GM10266 (cell line): ENCODE measurements around the gene NFIB.

Experiments
- DNase-seq: peaks from one replicate; pipeline ENCODE4 v3.0.0; 2012; ENCODE audit errors: extremely low spot score
- CTCF ChIP-seq: IDR thresholded peaks from 2 replicates; pipeline ENCODE4 v1.5.1; 2012; ENCODE audit warnings: mild to moderate bottlenecking, low read depth; ENCODE audit not compliant: control insufficient read depth, insufficient read depth; ENCODE audit errors: missing control alignments

The NFIB gene

GRCh38 chr9:14214693-14215092 lies 99.2 kb downstream of the NFIB start:
- no peak for TF ChIP-seq CTCF
- DNase-seq: no peak

- DNase-seq: no peak
- no peak for TF ChIP-seq CTCF
These were observed 99.8 kb downstream of the NFIB start for GRCh38 chr9:14214065-14214684.

- TF ChIP-seq CTCF: no peak
- no peak for DNase-seq
These were observed 100.4 kb downstream of the NFIB start for GRCh38 chr9:14213504-14213903.

GRCh38 chr9:14212697-14213420 lies 101.1 kb downstream of the NFIB start:
- no peak for TF ChIP-seq CTCF
- DNase-seq: no peak

GRCh38 chr9:14212077-14212476 lies 101.9 kb downstream of the NFIB start:
- no peak for DNase-seq
- no peak for TF ChIP-seq CTCF

- DNase-seq: no peak
- no peak for TF ChIP-seq CTCF
These were observed 102.4 kb downstream of the NFIB start for GRCh38 chr9:14211564-14211963.

GRCh38 chr9:14210428-14210827 lies 103.5 kb downstream of the NFIB start:
- TF ChIP-seq CTCF: no peak
- DNase-seq: no peak
